SK-N-SH (cell line): ENCODE results near the gene TNS4. TPM values are rescaled to one million over a fixed set of nuclear protein-coding genes. Genes with fewer than 3 reads are reported as not detected.

Experiments
- CTCF ChIA-PET: fragments of 300-600, 350-600 bp; formaldehyde crosslinking; extraction: SDS; loops from one replicate; lab custom pipeline; 2021; lab: Yijun Ruan, JAX
- POLR2A ChIA-PET: fragments of 350-600 bp; sonication (Branson Sonifier 250); formaldehyde crosslinking; extraction: SDS; loops from one replicate; lab custom pipeline; 2020; ENCODE audit warnings: antibody characterized with exemption, inconsistent platforms; lab: Yijun Ruan, JAX
- DNase-seq: peaks from one replicate; pipeline ENCODE4 v3.0.0; 2012
- H2AFZ ChIP-seq: fragments of 200-600 bp; sonication (generic); 2 replicates; pipeline ENCODE4 v1.8.1; 2016; ENCODE audit warnings: antibody characterized with exemption, mild to moderate bottlenecking, low read depth
- H3F3A ChIP-seq: fragments of 200-600 bp; sonication (generic); replicated peaks from 2 replicates; pipeline ENCODE3; 2016; ENCODE audit warnings: antibody characterized with exemption, mild to moderate bottlenecking; ENCODE audit not compliant: insufficient read depth
- H3K27ac ChIP-seq, 2 experiments: fragments of 200-500 bp in 1 of 2; fragments of 200-600 bp in 1 of 2; sonication (Bioruptor generic) in 1 of 2; sonication (generic), shearing (Covaris generic) in 1 of 2; 2 replicates each; pipeline versions ENCODE4 v1.5.1 to v1.6.1; 2014 to 2016; ENCODE audit warnings: low read depth in 2 of 2, inconsistent platforms in 1 of 2, low read length in 1 of 2, mild to moderate bottlenecking in 1 of 2, mixed read lengths in 1 of 2
- H3K27me3 ChIP-seq: fragments of 200-600 bp; sonication (generic), shearing (Covaris generic); 2 replicates; pipeline ENCODE4 v1.6.1; 2016; ENCODE audit warnings: mixed run types; ENCODE audit not compliant: insufficient read depth
- H3K36me3 ChIP-seq, 2 experiments: fragments of 200-500 bp in 1 of 2; fragments of 200-600 bp in 1 of 2; sonication (Bioruptor generic) in 1 of 2; sonication (generic) in 1 of 2; replicated peaks in 1 of 2; 2 replicates each; pipeline versions ENCODE3 to v1.5.1; 2014 to 2016; ENCODE audit warnings: low read length in 1 of 2, mild to moderate bottlenecking in 1 of 2; ENCODE audit not compliant: insufficient read depth in 2 of 2, control insufficient read depth in 1 of 2
- H3K4me1 ChIP-seq, 2 experiments: fragments of 200-500 bp in 1 of 2; fragments of 200-600 bp in 1 of 2; sonication (Bioruptor generic) in 1 of 2; sonication (generic), shearing (Covaris generic) in 1 of 2; 2 replicates each; pipeline versions ENCODE4 v1.5.1 to v1.6.1; 2014 to 2016; ENCODE audit warnings: low read depth in 1 of 2, low read length in 1 of 2, mixed run types in 1 of 2; ENCODE audit not compliant: insufficient read depth in 2 of 2, control insufficient read depth in 1 of 2
- H3K4me2 ChIP-seq: fragments of 200-600 bp; sonication (generic), shearing (Covaris generic); 2 replicates; pipeline ENCODE4 v1.6.1; 2017; ENCODE audit warnings: mixed run types
- H3K4me3 ChIP-seq, 2 experiments: fragments of 200-500 bp in 1 of 2; fragments of 200-600 bp in 1 of 2; sonication (Bioruptor generic) in 1 of 2; sonication (generic), shearing (Covaris generic) in 1 of 2; 2 replicates each; pipeline versions ENCODE4 v1.5.1 to v1.8.1; 2014 to 2016; ENCODE audit warnings: low read depth in 2 of 2, inconsistent platforms in 1 of 2, low read length in 1 of 2, mild to moderate bottlenecking in 1 of 2, mixed read lengths in 1 of 2, moderate library complexity in 1 of 2
- H3K79me2 ChIP-seq: fragments of 200-600 bp; sonication (generic); 2 replicates; pipeline ENCODE4 v1.8.1; 2017; ENCODE audit warnings: mild to moderate bottlenecking; ENCODE audit not compliant: insufficient read depth
- H3K9ac ChIP-seq: fragments of 200-600 bp; sonication (generic); 2 replicates; pipeline ENCODE4 v1.6.1; 2017; ENCODE audit warnings: mixed run types
- H3K9me2 ChIP-seq: fragments of 200-600 bp; sonication (generic); 2 replicates; pipeline ENCODE4 v1.6.1; 2017; ENCODE audit warnings: mixed run types
- H3K9me3 ChIP-seq: fragments of 200-600 bp; sonication (generic); 2 replicates; pipeline ENCODE4 v1.6.1; 2017; ENCODE audit warnings: mixed run types, mild to moderate bottlenecking, moderate library complexity
- H4K20me1 ChIP-seq: fragments of 200-600 bp; sonication (generic); 2 replicates; pipeline ENCODE4 v1.6.1; 2017; ENCODE audit warnings: mild to moderate bottlenecking, mixed run types; ENCODE audit not compliant: insufficient read depth
- EP300 ChIP-seq, 2 experiments: IDR thresholded peaks; 2 replicates each; pipeline versions ENCODE4 v1.4.0 to v1.6.1; 2012; ENCODE audit warnings: borderline replicate concordance in 1 of 2, low read depth in 1 of 2, low read length in 1 of 2
- EZH2phosphoT487 ChIP-seq: fragments of 200-600 bp; sonication (generic); IDR thresholded peaks from 2 replicates; pipeline ENCODE4 v1.6.1; 2017; ENCODE audit warnings: low read depth, mixed run types, mild to moderate bottlenecking, antibody characterized with exemption, moderate library complexity, borderline replicate concordance
- FOXJ3 ChIP-seq: sonication (generic); formaldehyde crosslinking; IDR thresholded peaks from 2 replicates; pipeline ENCODE4 v1.5.1; 2020; ENCODE audit warnings: mild to moderate bottlenecking, missing genetic modification reagents
- IRF3 ChIP-seq: fragments of 150-350 bp; IDR thresholded peaks from 2 replicates; pipeline ENCODE4 v1.6.1; 2016; ENCODE audit warnings: mild to moderate bottlenecking, low read depth, low read length
- MXI1 ChIP-seq: IDR thresholded peaks from 2 replicates; pipeline ENCODE4 v1.6.1; 2012; ENCODE audit warnings: mild to moderate bottlenecking, low read depth, low read length, improper control_type of control experiment
- PBX3 ChIP-seq: IDR thresholded peaks from 2 replicates; pipeline ENCODE4; 2012
- RXRA ChIP-seq: IDR thresholded peaks from 2 replicates; pipeline ENCODE4 v1.4.0; 2012; ENCODE audit warnings: low read depth, mild to moderate bottlenecking, borderline replicate concordance
- SMC3 ChIP-seq: IDR thresholded peaks from 2 replicates; pipeline ENCODE4 v1.6.1; 2012; ENCODE audit warnings: low read depth, low read length, improper control_type of control experiment
- TAF1 ChIP-seq: IDR thresholded peaks from 2 replicates; pipeline ENCODE4 v1.6.1; 2012; ENCODE audit warnings: low read depth, mild to moderate bottlenecking, low read length, moderate library complexity, borderline replicate concordance
- WGBS: methylation state at CpG from one replicate; pipeline ENCODE4 v1.1.6; 2017; ENCODE audit warnings: low lambda C conversion rate; 5-methylcytosine and 5-hydroxymethylcytosine counted together
- polyA plus RNA-seq, 3 experiments: library from polyadenylated mRNA; depleted of rRNA; stranded (reverse); fragments of >200 nt; gene quantifications; 2 replicates each; pipeline ENCODE4 v1.2.3, GENCODE V29; 2012
- TF ChIP-seq, protein P1 (sequence below): fragments of 200-600 bp; sonication (generic); IDR thresholded peaks from 2 replicates; pipeline ENCODE4 v1.6.1; 2017; ENCODE audit warnings: antibody characterized with exemption, mild to moderate bottlenecking, moderate library complexity

The TNS4 gene
- polyA plus RNA-seq, 1 of the 3 experiments (the other 2 are of a cell fraction), result not detected

DNA sequence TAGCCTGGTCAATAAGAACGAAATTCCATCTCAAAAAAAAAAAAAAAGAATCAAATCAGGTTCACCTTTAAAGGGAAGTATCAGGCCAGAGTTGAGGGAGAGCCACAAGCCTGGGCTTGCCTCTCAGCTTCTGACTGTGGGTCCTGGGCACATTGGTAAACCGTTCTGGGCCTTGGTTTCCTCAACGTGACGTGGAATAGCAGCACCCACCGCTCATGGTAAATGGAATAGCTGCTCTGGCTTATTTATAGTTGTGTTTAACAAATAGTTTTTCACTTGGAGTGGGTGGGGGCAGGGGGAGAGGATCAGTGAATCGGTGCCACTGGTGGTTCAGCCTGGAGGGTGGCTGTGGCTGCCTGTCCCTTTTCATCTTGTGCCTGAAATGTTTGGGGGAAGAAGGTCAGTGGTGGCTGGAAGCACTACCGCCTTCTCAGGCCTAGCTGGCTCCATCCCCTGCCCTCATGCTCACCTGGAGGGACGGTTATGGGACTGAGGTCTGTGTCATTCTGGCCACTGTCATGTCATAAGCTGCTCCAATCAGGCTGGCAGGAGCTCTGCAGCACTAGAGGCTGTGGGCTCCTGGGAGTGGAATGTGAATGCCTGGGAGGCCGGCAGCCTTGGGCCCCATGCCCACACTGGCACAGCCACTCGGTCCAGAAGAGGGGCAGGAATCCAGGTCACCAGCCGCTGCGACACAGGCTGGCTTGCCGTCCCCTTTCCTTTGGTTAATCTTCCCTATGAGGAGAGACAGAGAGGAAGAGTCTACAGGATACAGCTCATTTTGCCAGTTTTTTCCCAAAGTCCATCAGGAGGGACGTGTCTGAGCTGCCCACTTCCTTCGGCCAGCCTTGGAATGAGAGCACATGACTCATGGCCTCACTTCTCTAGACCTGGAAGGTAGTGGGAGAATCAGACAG lies 36.9 kb upstream of the TNS4 start:
- Histone ChIP-seq H3K4me3 (no peak overlapping the region), H3K79me2 (no peaks in the 10 kb centered on the region), H3K36me3 (no peaks in the 10 kb centered on the region), H3K9me3 (no peaks in the 10 kb centered on the region), H3K27ac (peak overlapping the region; percentile 28 to 61; a peak in 2 of 4 replicates), H3F3A (peaks cover 4% of the 10 kb centered on the region), H3K9me2 (no peaks in the 10 kb centered on the region), H4K20me1 (no peaks in the 10 kb centered on the region), H3K4me2 (no peak overlapping the region), H3K4me1 (peaks cover 13 to 66% of the 10 kb centered on the region in 2 experiments; a peak in 3 of 4 replicates), H2AFZ (peak overlapping the region; percentile 24; the same call in 1 of the 2 replicates), H3K27me3 (no peaks in the 10 kb centered on the region), H3K9ac (no peak overlapping the region)
- 85% methylated on average over 10 of the region's 15 CpGs for WGBS
- DNase-seq, result no peak
- ChIA-PET CTCF (interaction anchor here (1.3 to 16.8 kb wide), 9 partner anchors 20 to 220 kb away, joined by 3 to 381 read pairs (median 9); partner anchors contain the start of genes CCR7, GJD3 and IGFBP4), POLR2A (interaction anchor here (1.2 to 1.6 kb wide), 2 partner anchors 17 to 48 kb away, joined by 3 read pairs; no protein-coding TSS in a partner anchor)
- TF ChIP-seq, protein P1, sequence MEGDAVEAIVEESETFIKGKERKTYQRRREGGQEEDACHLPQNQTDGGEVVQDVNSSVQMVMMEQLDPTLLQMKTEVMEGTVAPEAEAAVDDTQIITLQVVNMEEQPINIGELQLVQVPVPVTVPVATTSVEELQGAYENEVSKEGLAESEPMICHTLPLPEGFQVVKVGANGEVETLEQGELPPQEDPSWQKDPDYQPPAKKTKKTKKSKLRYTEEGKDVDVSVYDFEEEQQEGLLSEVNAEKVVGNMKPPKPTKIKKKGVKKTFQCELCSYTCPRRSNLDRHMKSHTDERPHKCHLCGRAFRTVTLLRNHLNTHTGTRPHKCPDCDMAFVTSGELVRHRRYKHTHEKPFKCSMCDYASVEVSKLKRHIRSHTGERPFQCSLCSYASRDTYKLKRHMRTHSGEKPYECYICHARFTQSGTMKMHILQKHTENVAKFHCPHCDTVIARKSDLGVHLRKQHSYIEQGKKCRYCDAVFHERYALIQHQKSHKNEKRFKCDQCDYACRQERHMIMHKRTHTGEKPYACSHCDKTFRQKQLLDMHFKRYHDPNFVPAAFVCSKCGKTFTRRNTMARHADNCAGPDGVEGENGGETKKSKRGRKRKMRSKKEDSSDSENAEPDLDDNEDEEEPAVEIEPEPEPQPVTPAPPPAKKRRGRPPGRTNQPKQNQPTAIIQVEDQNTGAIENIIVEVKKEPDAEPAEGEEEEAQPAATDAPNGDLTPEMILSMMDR, result no peak
- TF ChIP-seq EZH2phosphoT487 (no peak), TAF1 (no peak), EP300 (IDR thresholded peaks at IDR 0.05; ENCODE audit: borderline replicate concordance in 1 of 2, low read depth in 1 of 2, low read length in 1 of 2) (no peak), IRF3 (no peak), SMC3 (no peak), RXRA (no peak), MXI1 (no peak), FOXJ3 (CRISPR knock-in tag) (no peak), PBX3 (no peak)
